Epithelial cell of umbilical artery (primary cell): Measurements from ENCODE around the gene YTHDC1. TPM values are rescaled to one million over a fixed set of nuclear protein-coding genes. Genes with fewer than 3 reads are reported as not detected.

ENCODE experiments used
- total RNA-seq: library from RNA; depleted of rRNA; stranded (reverse); fragments of >200 nt; gene quantifications from 2 replicates; pipeline ENCODE4 v1.2.3, GENCODE V29; 2014

The YTHDC1 gene
- 32.5 and 36.9 TPM in 2 replicates for total RNA-seq

GRCh38 chr4:68349649-68350360, at the start of gene YTHDC1:
Gene YTHDC1, minus strand, starts transcription at chr4:68350090. Its CDS starts 337 bp downstream, at chr4:68349753.

Other genes with a start within 250 kb of the YTHDC1 start
- gene TMPRSS11F, start 220.2 kb downstream of the YTHDC1 start, total RNA-seq, result not detected in 2 replicates
- not detected in 2 replicates for gene TMPRSS11B, start 104.4 kb downstream of the YTHDC1 start, total RNA-seq
- gene TMPRSS11E, start 97.4 kb upstream of the YTHDC1 start, total RNA-seq, result not detected in 2 replicates
- not detected in 2 replicates for gene UGT2B17, start 226.2 kb upstream of the YTHDC1 start, total RNA-seq